Measurements from ENCODE around the gene NR5A2. TPM values are rescaled to one million over a fixed set of nuclear protein-coding genes. Genes with fewer than 3 reads are reported as not detected.

Gene NR5A2
- total RNA-seq, 1 experiment from 2014 or later, result 22.3 TPM

DNA sequence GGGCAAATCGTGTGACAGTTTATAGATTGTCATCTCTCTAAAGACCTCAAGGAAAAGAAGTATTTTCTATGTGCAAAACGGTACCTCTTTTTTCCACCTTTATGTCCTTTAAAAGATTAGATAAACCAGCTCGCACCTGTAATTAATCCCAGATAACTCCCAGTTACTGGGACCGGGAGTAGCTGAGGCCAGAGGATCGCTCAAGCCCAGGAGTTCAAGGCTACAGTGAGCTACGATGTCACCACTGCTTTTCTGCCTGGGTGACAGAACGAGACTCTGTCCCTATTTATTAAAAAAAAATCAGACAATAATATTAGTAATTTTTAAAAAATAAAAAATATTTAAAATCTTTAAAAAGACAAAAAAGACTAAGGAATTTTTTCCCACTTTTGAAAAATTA, 141.4 kb downstream of the NR5A2 start (continued):
- no peak for TF ChIP-seq OVOL2 (CRISPR knock-in tag; IDR thresholded peaks at IDR 0.05; ENCODE audit: borderline replicate concordance)
- TF ChIP-seq, protein P1, sequence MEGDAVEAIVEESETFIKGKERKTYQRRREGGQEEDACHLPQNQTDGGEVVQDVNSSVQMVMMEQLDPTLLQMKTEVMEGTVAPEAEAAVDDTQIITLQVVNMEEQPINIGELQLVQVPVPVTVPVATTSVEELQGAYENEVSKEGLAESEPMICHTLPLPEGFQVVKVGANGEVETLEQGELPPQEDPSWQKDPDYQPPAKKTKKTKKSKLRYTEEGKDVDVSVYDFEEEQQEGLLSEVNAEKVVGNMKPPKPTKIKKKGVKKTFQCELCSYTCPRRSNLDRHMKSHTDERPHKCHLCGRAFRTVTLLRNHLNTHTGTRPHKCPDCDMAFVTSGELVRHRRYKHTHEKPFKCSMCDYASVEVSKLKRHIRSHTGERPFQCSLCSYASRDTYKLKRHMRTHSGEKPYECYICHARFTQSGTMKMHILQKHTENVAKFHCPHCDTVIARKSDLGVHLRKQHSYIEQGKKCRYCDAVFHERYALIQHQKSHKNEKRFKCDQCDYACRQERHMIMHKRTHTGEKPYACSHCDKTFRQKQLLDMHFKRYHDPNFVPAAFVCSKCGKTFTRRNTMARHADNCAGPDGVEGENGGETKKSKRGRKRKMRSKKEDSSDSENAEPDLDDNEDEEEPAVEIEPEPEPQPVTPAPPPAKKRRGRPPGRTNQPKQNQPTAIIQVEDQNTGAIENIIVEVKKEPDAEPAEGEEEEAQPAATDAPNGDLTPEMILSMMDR (IDR thresholded peaks at IDR 0.05), result no peak
- TF ChIP-seq, protein P2, sequence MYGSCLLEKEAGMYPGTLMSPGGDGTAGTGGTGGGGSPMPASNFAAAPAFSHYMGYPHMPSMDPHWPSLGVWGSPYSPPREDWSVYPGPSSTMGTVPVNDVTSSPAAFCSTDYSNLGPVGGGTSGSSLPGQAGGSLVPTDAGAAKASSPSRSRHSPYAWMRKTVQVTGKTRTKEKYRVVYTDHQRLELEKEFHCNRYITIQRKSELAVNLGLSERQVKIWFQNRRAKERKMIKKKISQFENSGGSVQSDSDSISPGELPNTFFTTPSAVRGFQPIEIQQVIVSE (CRISPR knock-in tag; IDR thresholded peaks at IDR 0.05; ENCODE audit: borderline replicate concordance), result no peak
- TF ChIP-seq ZNF532 (CRISPR knock-in tag; IDR thresholded peaks at IDR 0.05; ENCODE audit: borderline replicate concordance), result no peak
- no peak for TF ChIP-seq ESRRA (CRISPR knock-in tag; IDR thresholded peaks at IDR 0.05; ENCODE audit: borderline replicate concordance)

GRCh38 chr1:200172311-200172710, 144.8 kb downstream of the NR5A2 start:
- peaks cover 4% of the 10 kb centered on the region; the same call in 1 of the 2 replicates for H3K36me3 Mint-ChIP-seq
- POLR2A ChIA-PET, result no interaction called here
- CTCF ChIA-PET, result no interaction called here
- no peak overlapping the region for H3K4me3 Mint-ChIP-seq
- TF ChIP-seq FOXJ3 (CRISPR knock-in tag; IDR thresholded peaks at IDR 0.05; ENCODE audit: borderline replicate concordance) (no peak), PREB (CRISPR knock-in tag; IDR thresholded peaks at IDR 0.05; ENCODE audit: borderline replicate concordance) (no peak), ATF6 (CRISPR knock-in tag; IDR thresholded peaks at IDR 0.05) (no peak), ZNF281 (CRISPR knock-in tag; IDR thresholded peaks at IDR 0.05) (no peak), ATF3 (CRISPR knock-in tag; conservative IDR thresholded peaks at IDR 0.05) (no peak), ZNF416 (CRISPR knock-in tag; IDR thresholded peaks at IDR 0.05) (no peak), JUN (CRISPR knock-in tag; IDR thresholded peaks at IDR 0.05) (no peak), TP53 (CRISPR knock-in tag; IDR thresholded peaks at IDR 0.05) (no peak)
- TF ChIP-seq, protein P3, sequence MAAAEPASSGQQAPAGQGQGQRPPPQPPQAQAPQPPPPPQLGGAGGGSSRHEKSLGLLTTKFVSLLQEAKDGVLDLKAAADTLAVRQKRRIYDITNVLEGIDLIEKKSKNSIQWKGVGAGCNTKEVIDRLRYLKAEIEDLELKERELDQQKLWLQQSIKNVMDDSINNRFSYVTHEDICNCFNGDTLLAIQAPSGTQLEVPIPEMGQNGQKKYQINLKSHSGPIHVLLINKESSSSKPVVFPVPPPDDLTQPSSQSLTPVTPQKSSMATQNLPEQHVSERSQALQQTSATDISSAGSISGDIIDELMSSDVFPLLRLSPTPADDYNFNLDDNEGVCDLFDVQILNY (CRISPR knock-in tag; IDR thresholded peaks at IDR 0.05), result no peak
- H3K27me3 Mint-ChIP-seq (ENCODE audit: low read depth), result no peaks in the 10 kb centered on the region
- H3K27ac Mint-ChIP-seq, result no peak overlapping the region
- ATAC-seq (no peak), DNase-seq (ENCODE audit: low spot score) (no peak)
- no peaks in the 10 kb centered on the region for H3K9me3 Mint-ChIP-seq
- peaks cover 11% of the 10 kb centered on the region for H3K4me1 Mint-ChIP-seq
